Stimulated activated naive CD8-positive, alpha-beta T cell treated with anti-CD3 and anti-CD28 coated beads, Interleukin-15, Interleukin-2, amounts not matched to agents 100 ng/mL and 50 ng/mL, for 24 hours (primary cell): ENCODE data around the gene TBC1D14.
A peak's percentile ranks its signal among the peaks of the same experiment; 100 is the strongest.

Experiments
- H3K27ac Mint-ChIP-seq: one replicate; pipeline ENCODE4 v1.8.0; 2021; ENCODE audit warnings: mild to moderate bottlenecking, mixed read lengths
- H3K27me3 Mint-ChIP-seq: one replicate; pipeline ENCODE4 v1.8.0; 2021; ENCODE audit warnings: mixed read lengths
- H3K36me3 Mint-ChIP-seq: one replicate; pipeline ENCODE4 v1.8.0; 2021; ENCODE audit warnings: low read depth, mixed read lengths
- H3K4me1 Mint-ChIP-seq: one replicate; pipeline ENCODE4 v1.8.0; 2021; ENCODE audit warnings: low read depth, mixed read lengths
- H3K4me3 Mint-ChIP-seq: one replicate; pipeline ENCODE4 v1.8.0; 2021; ENCODE audit warnings: mild to moderate bottlenecking, mixed read lengths
- H3K9me3 Mint-ChIP-seq: one replicate; pipeline ENCODE4 v1.8.0; 2021; ENCODE audit warnings: mixed read lengths

Gene TBC1D14

GRCh38 chr4:6909113-6909969, at the start of gene TBC1D14:
TBC1D14 (plus strand) TSS chr4:6909826; CDS start chr4:6923390, 13,564 bp downstream.
- H3K4me3 Mint-ChIP-seq, result peak within 1 kb of the TSS; percentile 93
- no peaks in the 10 kb centered on the region for H3K9me3 Mint-ChIP-seq
- H3K27ac Mint-ChIP-seq, result peak within 1 kb of the TSS; percentile 89
- peaks cover 58% of the 10 kb centered on the region for H3K4me1 Mint-ChIP-seq
- no peaks in the 10 kb centered on the region for H3K27me3 Mint-ChIP-seq
- peaks cover 7% of the 10 kb centered on the region for H3K36me3 Mint-ChIP-seq

GRCh38 chr4:6868386-6868785, 41.2 kb upstream of the TBC1D14 start:
- Mint-ChIP-seq H3K9me3 (no peaks in the 10 kb centered on the region), H3K4me1 (no peaks in the 10 kb centered on the region), H3K27ac (no peak overlapping the region), H3K27me3 (no peaks in the 10 kb centered on the region), H3K4me3 (no peak overlapping the region), H3K36me3 (peaks cover 28% of the 10 kb centered on the region)

DNA sequence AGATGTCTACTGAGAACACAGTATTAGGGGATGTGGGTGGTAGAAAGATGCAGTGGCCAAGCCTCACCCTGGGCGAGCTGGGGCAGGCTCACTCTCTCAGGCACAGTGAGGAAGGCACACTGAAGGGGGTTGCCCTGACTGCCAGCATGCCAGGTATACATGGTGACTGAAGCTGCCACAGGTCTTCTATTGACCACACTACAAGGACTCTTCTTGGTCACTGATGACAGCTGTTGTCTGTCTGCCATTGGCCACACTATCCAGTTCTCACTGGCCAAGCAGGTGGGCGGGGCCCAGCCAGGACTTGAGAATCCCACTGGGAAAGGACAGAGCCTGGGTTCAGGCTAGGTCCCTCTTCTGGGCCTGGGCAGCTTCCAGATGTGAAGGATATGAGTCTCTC, 39.7 kb upstream of the TBC1D14 start:
- Mint-ChIP-seq H3K4me1 (no peaks in the 10 kb centered on the region), H3K9me3 (no peaks in the 10 kb centered on the region), H3K27me3 (no peaks in the 10 kb centered on the region), H3K36me3 (peaks cover 19% of the 10 kb centered on the region), H3K27ac (no peak overlapping the region), H3K4me3 (no peak overlapping the region)

- H3K27me3 Mint-ChIP-seq, result no peaks in the 10 kb centered on the region
- no peak overlapping the region for H3K4me3 Mint-ChIP-seq
- H3K4me1 Mint-ChIP-seq, result no peaks in the 10 kb centered on the region
- no peak overlapping the region for H3K27ac Mint-ChIP-seq
- H3K36me3 Mint-ChIP-seq, result peaks cover 26% of the 10 kb centered on the region
- no peaks in the 10 kb centered on the region for H3K9me3 Mint-ChIP-seq
Measured at GRCh38 chr4:6873291-6873690, 36.3 kb upstream of the TBC1D14 start.

DNA sequence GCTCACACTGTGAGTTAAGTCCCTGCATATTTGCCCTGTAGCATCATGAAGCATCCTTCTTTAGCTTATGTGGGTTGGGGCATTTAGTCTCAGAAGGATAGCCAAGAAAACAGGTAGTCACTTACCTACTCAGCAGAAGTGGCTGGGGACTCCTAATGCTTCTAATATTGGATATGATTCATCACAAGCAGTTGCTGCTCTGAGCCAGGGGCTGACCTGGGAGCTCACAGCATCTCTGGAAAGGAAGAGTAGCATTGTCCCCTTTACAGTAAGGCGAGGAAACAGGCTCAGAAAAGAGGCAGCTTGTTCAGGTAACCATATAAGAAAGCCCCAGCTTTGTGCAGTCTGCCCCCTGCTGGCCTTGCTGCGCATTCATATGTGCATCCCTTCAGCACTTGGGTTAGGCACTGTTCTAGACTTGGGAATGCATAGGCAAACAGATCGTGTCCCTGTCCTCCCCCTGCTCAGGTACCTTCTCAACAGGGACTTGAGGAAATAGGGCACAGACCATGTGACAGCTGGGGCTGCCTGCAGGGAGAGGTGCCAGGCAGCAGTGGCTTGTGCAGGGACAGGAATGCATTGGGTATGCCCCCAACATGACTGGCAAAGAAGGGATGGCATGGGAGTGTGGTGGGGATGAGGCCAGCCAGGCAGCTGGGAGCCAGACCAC, 35.7 kb upstream of the TBC1D14 start:
- Mint-ChIP-seq H3K9me3 (no peaks in the 10 kb centered on the region), H3K36me3 (peaks cover 32% of the 10 kb centered on the region), H3K4me3 (no peak overlapping the region), H3K27ac (no peak overlapping the region), H3K27me3 (no peaks in the 10 kb centered on the region), H3K4me1 (no peaks in the 10 kb centered on the region)

- Mint-ChIP-seq H3K27ac (no peak overlapping the region), H3K36me3 (peaks cover 37% of the 10 kb centered on the region), H3K4me3 (no peak overlapping the region)
Measured at GRCh38 chr4:6874981-6875380, 34.6 kb upstream of the TBC1D14 start.

GRCh38 chr4:6875431-6875831, 34.2 kb upstream of the TBC1D14 start:
- no peaks in the 10 kb centered on the region for H3K9me3 Mint-ChIP-seq
- H3K27ac Mint-ChIP-seq, result no peak overlapping the region
- H3K27me3 Mint-ChIP-seq, result no peaks in the 10 kb centered on the region
- H3K4me3 Mint-ChIP-seq, result no peak overlapping the region
- H3K4me1 Mint-ChIP-seq, result no peaks in the 10 kb centered on the region
- H3K36me3 Mint-ChIP-seq, result peaks cover 37% of the 10 kb centered on the region

More at GRCh38 chr4:6874981-6875380, 34.6 kb upstream of the TBC1D14 start:
- Mint-ChIP-seq H3K4me1 (no peaks in the 10 kb centered on the region), H3K9me3 (no peaks in the 10 kb centered on the region), H3K27me3 (no peaks in the 10 kb centered on the region)

DNA sequence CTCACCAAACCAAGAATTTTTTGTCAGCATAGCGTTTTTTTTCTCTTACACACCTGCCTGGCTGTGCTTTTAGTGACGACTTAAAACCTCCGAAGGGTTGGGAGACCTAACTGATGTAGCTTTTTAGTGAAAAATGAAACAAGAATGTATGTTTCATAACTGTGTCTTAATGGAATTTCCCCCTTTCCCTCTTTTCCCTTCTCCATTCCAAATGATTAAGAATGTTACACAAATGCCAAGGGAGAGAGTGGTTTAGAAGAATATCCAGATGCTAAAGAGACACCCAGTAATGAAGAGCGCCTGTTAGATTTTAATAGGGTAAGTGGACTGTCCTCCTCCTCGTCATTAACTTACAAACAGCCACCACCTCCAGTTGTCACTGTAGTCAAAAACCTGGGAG, 33.2 kb upstream of the TBC1D14 start:
- no peaks in the 10 kb centered on the region for H3K27me3 Mint-ChIP-seq
- no peaks in the 10 kb centered on the region for H3K4me1 Mint-ChIP-seq
- no peaks in the 10 kb centered on the region for H3K9me3 Mint-ChIP-seq
- peaks cover 40% of the 10 kb centered on the region for H3K36me3 Mint-ChIP-seq
- no peak overlapping the region for H3K27ac Mint-ChIP-seq
- H3K4me3 Mint-ChIP-seq, result no peak overlapping the region

DNA sequence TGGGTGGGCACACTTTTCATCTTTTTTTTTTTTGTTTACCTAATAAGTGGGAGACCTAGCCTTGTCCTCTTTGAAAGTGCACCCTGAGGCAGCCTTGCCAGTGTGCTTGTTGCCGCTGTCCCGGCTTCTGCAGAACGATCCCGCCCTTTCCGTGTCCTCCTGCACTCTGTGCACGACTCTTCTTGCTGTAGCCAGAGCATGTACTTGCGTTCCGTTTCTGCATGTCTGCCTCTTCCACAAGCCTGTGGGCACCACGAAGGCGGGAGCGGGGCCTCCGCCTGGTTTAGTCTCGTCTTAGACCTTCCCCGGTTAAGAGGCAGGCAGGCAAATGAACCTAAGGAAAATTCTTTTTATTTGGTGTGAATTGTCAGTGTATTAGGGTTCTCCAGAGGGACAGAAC, 32.6 kb upstream of the TBC1D14 start:
- H3K27ac Mint-ChIP-seq, result no peak overlapping the region
- H3K9me3 Mint-ChIP-seq, result no peaks in the 10 kb centered on the region
- no peaks in the 10 kb centered on the region for H3K4me1 Mint-ChIP-seq
- no peak overlapping the region for H3K4me3 Mint-ChIP-seq
- H3K27me3 Mint-ChIP-seq, result no peaks in the 10 kb centered on the region
- peaks cover 43% of the 10 kb centered on the region for H3K36me3 Mint-ChIP-seq

DNA sequence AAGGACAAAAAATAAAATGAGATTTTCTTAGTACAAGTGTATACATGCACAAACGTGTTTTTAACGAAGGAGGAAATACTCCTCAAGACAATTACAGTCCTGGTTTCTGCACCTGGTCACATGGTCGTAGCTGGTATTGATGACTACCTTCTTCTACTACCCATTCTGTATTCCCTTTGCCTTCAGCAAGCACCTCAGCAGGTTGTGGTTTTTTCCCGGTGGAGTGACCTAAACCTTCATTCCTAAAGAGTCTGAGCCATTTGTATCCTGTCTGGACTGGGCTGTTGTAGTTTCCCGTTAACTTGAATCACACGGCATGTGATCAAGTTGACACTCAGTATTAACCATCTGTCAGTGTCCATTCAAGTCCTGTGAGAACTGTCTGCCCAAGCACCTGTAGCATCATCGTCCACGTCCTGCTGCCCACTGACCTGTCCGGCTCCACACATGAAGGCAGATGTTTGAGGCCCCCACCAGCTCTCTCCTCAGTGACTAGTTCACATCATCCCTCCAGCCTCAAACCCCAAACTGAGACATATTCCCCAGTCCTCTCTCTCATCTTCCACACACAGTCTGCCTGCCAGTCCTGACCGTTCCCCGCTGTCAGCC, 31.1 kb upstream of the TBC1D14 start:
- Mint-ChIP-seq H3K36me3 (peaks cover 51% of the 10 kb centered on the region), H3K4me1 (no peaks in the 10 kb centered on the region), H3K27ac (peak overlapping the region; percentile 60), H3K9me3 (no peaks in the 10 kb centered on the region), H3K27me3 (no peaks in the 10 kb centered on the region), H3K4me3 (no peak overlapping the region)

- H3K27me3 Mint-ChIP-seq, result no peaks in the 10 kb centered on the region
- H3K9me3 Mint-ChIP-seq, result no peaks in the 10 kb centered on the region
- H3K4me3 Mint-ChIP-seq, result no peak overlapping the region
- no peaks in the 10 kb centered on the region for H3K4me1 Mint-ChIP-seq
- H3K36me3 Mint-ChIP-seq, result peaks cover 51% of the 10 kb centered on the region
- no peak overlapping the region for H3K27ac Mint-ChIP-seq
Measured at GRCh38 chr4:6880691-6881090, 28.9 kb upstream of the TBC1D14 start.

DNA sequence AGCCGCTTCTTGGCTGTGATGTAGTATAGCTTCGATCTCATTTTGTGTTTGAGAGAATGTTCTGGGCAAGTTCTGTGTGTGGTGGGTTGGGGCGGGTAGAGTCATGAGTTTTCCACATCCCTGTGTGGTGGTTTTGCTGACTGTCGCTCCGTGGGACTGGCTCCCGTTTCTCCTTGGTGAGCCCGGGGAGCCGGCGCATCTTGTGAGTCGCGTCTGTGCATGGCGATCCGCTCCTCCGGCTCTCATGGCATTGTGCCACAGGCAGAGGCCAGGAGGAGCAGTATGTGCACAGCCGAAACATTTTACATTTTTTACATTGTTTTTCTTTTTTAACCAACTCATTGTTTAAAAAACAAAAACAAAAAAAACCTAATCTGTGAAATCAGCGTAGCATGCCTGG, 27.7 kb upstream of the TBC1D14 start:
- no peaks in the 10 kb centered on the region for H3K9me3 Mint-ChIP-seq
- H3K36me3 Mint-ChIP-seq, result peaks cover 42% of the 10 kb centered on the region
- H3K4me3 Mint-ChIP-seq, result no peak overlapping the region
- H3K27ac Mint-ChIP-seq, result no peak overlapping the region
- peaks cover 3% of the 10 kb centered on the region for H3K4me1 Mint-ChIP-seq
- H3K27me3 Mint-ChIP-seq, result no peaks in the 10 kb centered on the region

DNA sequence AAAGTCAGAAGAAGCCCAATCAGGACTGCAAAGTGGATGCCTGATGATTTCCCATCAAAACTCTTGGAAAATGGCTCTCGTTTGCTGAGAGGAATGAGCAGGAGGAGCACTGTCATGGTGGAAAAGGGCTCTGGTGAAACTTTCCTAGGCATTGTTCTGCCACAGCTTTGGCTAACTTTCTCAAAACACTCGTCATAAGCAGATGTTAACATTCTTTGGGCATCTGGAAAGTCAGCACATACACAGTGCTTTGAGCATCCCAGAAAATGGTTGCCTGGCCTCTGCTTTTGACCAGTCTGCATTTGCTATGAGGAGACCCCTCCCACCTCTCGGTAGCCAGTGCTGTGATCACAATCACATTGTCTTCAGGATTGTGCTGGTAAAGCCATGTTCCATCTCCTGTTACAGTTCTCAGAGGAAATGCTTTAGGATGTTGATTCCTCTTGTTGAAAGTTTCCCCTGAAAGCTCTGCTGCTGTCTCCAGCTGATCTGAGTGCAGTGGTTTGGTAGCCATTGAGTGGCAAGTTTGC, 25.2 kb upstream of the TBC1D14 start:
- H3K27ac Mint-ChIP-seq, result no peak overlapping the region
- H3K36me3 Mint-ChIP-seq, result peaks cover 22% of the 10 kb centered on the region
- no peaks in the 10 kb centered on the region for H3K9me3 Mint-ChIP-seq
- H3K27me3 Mint-ChIP-seq, result no peaks in the 10 kb centered on the region
- no peak overlapping the region for H3K4me3 Mint-ChIP-seq
- peaks cover 3% of the 10 kb centered on the region for H3K4me1 Mint-ChIP-seq

DNA sequence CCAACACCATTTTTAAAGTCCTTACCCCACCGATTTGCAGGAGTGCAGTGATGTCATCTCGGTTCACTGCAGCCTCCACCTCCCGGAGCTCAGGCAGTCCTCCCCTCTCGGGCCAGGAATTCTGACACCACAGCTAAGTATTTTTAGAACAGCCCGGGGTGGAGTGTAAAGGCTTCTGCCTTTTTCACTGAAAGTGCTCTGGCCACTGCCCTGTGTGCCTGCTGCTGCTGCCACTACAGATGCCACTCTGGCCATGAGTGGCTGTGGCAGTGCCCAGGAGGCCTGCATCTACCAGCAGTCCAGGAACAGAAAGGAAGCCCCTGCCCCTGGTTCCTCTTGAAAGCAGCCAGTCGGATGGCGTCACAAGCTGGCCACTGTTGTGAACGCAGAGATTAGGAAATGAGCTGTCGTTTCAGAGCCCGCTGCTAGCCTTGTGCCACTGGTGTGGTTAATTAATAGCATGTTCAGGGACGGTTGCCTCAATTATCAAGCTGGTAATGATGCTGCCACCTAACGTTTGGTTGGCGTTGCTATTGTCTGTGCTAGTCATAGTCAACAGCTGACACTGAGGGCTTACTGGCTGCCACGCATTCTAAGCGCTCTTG, 23.6 kb upstream of the TBC1D14 start:
- H3K36me3 Mint-ChIP-seq, result peaks cover 30% of the 10 kb centered on the region
- H3K27me3 Mint-ChIP-seq, result no peaks in the 10 kb centered on the region
- H3K4me1 Mint-ChIP-seq, result peaks cover 9% of the 10 kb centered on the region
- H3K9me3 Mint-ChIP-seq, result peaks cover 6% of the 10 kb centered on the region
- no peak overlapping the region for H3K27ac Mint-ChIP-seq
- no peak overlapping the region for H3K4me3 Mint-ChIP-seq

DNA sequence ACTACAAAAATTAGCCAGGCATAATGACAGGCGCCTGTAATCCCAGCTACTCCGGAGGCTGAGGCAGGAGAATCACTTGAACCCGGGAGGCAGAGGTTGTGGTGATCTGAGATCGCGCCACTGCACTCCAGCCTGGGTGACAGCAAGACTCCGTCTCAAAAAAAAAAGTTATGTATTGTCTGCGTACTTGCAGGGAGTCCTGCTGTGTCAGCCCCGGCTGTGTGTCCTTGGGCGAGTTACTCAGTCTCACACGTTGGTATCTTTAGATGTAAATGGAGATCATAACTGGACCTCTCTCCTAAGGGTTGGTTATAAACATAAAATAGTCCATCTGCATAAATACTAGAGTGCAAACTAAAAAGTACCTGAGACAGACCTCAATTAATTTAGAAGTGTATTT, 22.7 kb upstream of the TBC1D14 start:
- Mint-ChIP-seq H3K9me3 (peaks cover 6% of the 10 kb centered on the region), H3K27ac (no peak overlapping the region), H3K27me3 (no peaks in the 10 kb centered on the region), H3K4me1 (peaks cover 17% of the 10 kb centered on the region), H3K4me3 (no peak overlapping the region), H3K36me3 (peaks cover 22% of the 10 kb centered on the region)
